ENCODE results near the gene NDFIP1.

Gene NDFIP1

GRCh38 chr5:142181096-142181495 lies 72.5 kb downstream of the NDFIP1 start:
- DNase-seq (ENCODE audit: low spot score): no peak
- no peak for TF ChIP-seq CTCF (IDR thresholded peaks at IDR 0.05; ENCODE audit: extremely low read depth, insufficient read depth, missing control alignments)
- in situ Hi-C loops (cut with MboI; ENCODE audit: low pct_unique_long_range_greater_than_20kb, low sequenced_read_pairs, unreplicated experiment): no loop called here

GRCh38 chr5:142181547-142182163 lies 73.1 kb downstream of the NDFIP1 start:
- in situ Hi-C loops (cut with MboI; ENCODE audit: low pct_unique_long_range_greater_than_20kb, low sequenced_read_pairs, unreplicated experiment): no loop called here
- TF ChIP-seq CTCF (IDR thresholded peaks at IDR 0.05; ENCODE audit: extremely low read depth, insufficient read depth, missing control alignments): no peak
- no peak for DNase-seq (ENCODE audit: low spot score)

GRCh38 chr5:142182840-142183239 lies 74.3 kb downstream of the NDFIP1 start:
- TF ChIP-seq CTCF (IDR thresholded peaks at IDR 0.05; ENCODE audit: extremely low read depth, insufficient read depth, missing control alignments): no peak
- no peak for DNase-seq (ENCODE audit: low spot score)
- in situ Hi-C loops (cut with MboI; ENCODE audit: low pct_unique_long_range_greater_than_20kb, low sequenced_read_pairs, unreplicated experiment): no loop called here

GRCh38 chr5:142183561-142183960 lies 75.0 kb downstream of the NDFIP1 start:
- in situ Hi-C loops (cut with MboI; ENCODE audit: low pct_unique_long_range_greater_than_20kb, low sequenced_read_pairs, unreplicated experiment): no loop called here
- no peak for DNase-seq (ENCODE audit: low spot score)
- no peak for TF ChIP-seq CTCF (IDR thresholded peaks at IDR 0.05; ENCODE audit: extremely low read depth, insufficient read depth, missing control alignments)

- TF ChIP-seq CTCF (IDR thresholded peaks at IDR 0.05; ENCODE audit: extremely low read depth, insufficient read depth, missing control alignments): no peak
- no peak for DNase-seq (ENCODE audit: low spot score)
- in situ Hi-C loops (cut with MboI; ENCODE audit: low pct_unique_long_range_greater_than_20kb, low sequenced_read_pairs, unreplicated experiment): no loop called here
Observed at GRCh38 chr5:142184988-142185387, 76.4 kb downstream of the NDFIP1 start.

GRCh38 chr5:142186514-142186856 lies 77.9 kb downstream of the NDFIP1 start:
- in situ Hi-C loops (cut with MboI; ENCODE audit: low pct_unique_long_range_greater_than_20kb, low sequenced_read_pairs, unreplicated experiment): no loop called here
- no peak for TF ChIP-seq CTCF (IDR thresholded peaks at IDR 0.05; ENCODE audit: extremely low read depth, insufficient read depth, missing control alignments)
- no peak for DNase-seq (ENCODE audit: low spot score)

Data from GM13977 (cell line).